Measurements from ENCODE around the gene BRINP1.

The BRINP1 gene

DNA sequence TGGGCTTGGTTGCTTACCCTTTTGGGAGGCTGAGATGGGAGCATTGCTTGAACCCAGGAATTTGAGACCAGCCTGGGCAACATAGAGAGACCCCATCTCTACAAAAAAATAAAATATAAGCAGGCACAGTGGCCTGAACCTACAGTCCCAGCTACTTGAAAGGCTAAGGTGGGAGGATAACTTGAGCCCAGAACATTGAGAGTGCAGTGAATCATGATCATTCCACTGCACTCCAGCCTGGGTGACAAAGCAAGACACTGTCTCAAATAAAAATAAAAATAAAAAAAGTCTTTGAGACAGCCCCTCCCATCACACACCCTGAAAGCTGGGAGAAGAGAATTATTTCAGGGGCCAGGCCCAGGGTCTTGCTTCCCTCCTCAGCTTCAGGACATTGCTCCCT, 251.8 kb downstream of the BRINP1 start:
- no peaks in the 10 kb centered on the region for H3K79me2 ChIP-seq (ENCODE audit: insufficient read depth, low read length)
- H3K9me3 ChIP-seq (ENCODE audit: insufficient read depth, low read length): no peaks in the 10 kb centered on the region
- TF ChIP-seq CTCF (IDR thresholded peaks at IDR 0.05; ENCODE audit: insufficient read depth, low read length, poor library complexity, severe bottlenecking) (no peak), EZH2phosphoT487 (conservative IDR thresholded peaks at IDR 0.05; ENCODE audit: low read length) (no peak)
- no peak overlapping the region for H2AFZ ChIP-seq (ENCODE audit: low read depth, low read length, severe bottlenecking)
- H3K36me3 ChIP-seq (ENCODE audit: low read length): no peaks in the 10 kb centered on the region
- no peaks in the 10 kb centered on the region; the same call in 1 of the 2 replicates for H3K9me2 ChIP-seq (replicated peaks; ENCODE audit: insufficient read depth, low read length)
- H3K27me3 ChIP-seq (ENCODE audit: low read length): no peaks in the 10 kb centered on the region
- H3K4me3 ChIP-seq (ENCODE audit: insufficient read depth, low read length, poor library complexity, severe bottlenecking): no peak overlapping the region
- H3F3A ChIP-seq (ENCODE audit: insufficient read depth): no peaks in the 10 kb centered on the region
- no peaks in the 10 kb centered on the region for H4K20me1 ChIP-seq (ENCODE audit: low read depth, low read length)
- no peak overlapping the region for H3K4me2 ChIP-seq (ENCODE audit: low read depth, low read length, poor library complexity, severe bottlenecking)
- H3K27ac ChIP-seq (ENCODE audit: low read depth, low read length): no peak overlapping the region
- no peak overlapping the region for H3K9ac ChIP-seq (ENCODE audit: low read length)
